Activated CD8-positive, alpha-beta memory T cell treated with anti-CD3 and anti-CD28 coated beads, Interleukin-2, amount 50 U/mL, for 1 hour (primary cell): ENCODE measurements around the gene FADS3.

Experiments used
- DNase-seq: peaks from one replicate; pipeline ENCODE4 v3.0.0-alpha.2; 2020; ENCODE audit errors: extremely low read depth

FADS3 gene

GRCh38 chr11:61913699-61914395, 22.5 kb upstream of the FADS3 start:
- DNase-seq: no peak

GRCh38 chr11:61912991-61913698, 21.8 kb upstream of the FADS3 start:
- no peak for DNase-seq

GRCh38 chr11:61912530-61912898, 21.2 kb upstream of the FADS3 start:
- no peak for DNase-seq

GRCh38 chr11:61911701-61912529, 20.6 kb upstream of the FADS3 start:
- no peak for DNase-seq

GRCh38 chr11:61911128-61911700, 19.9 kb upstream of the FADS3 start:
- DNase-seq: no peak

GRCh38 chr11:61910187-61911127, 19.1 kb upstream of the FADS3 start:
- DNase-seq: no peak

- DNase-seq: no peak
These were observed 17.5 kb upstream of the FADS3 start for GRCh38 chr11:61908730-61909316.

- DNase-seq: no peak
These were observed 16.8 kb upstream of the FADS3 start for GRCh38 chr11:61907871-61908729.

GRCh38 chr11:61907282-61907681, 15.9 kb upstream of the FADS3 start:
- DNase-seq: no peak

GRCh38 chr11:61906522-61906909, 15.2 kb upstream of the FADS3 start:
- DNase-seq: no peak

GRCh38 chr11:61905801-61906521, 14.6 kb upstream of the FADS3 start:
- DNase-seq: no peak

GRCh38 chr11:61905067-61905696, 13.8 kb upstream of the FADS3 start:
- DNase-seq: no peak

- DNase-seq: no peak
These were observed 13.2 kb upstream of the FADS3 start for GRCh38 chr11:61904539-61905048.

- DNase-seq: no peak
These were observed 12.5 kb upstream of the FADS3 start for GRCh38 chr11:61903845-61904244.

- DNase-seq: no peak
These were observed 11.0 kb upstream of the FADS3 start for GRCh38 chr11:61902313-61902712.

GRCh38 chr11:61901397-61901796, 10.1 kb upstream of the FADS3 start:
- DNase-seq: no peak

GRCh38 chr11:61900251-61900650, 8.9 kb upstream of the FADS3 start:
- no peak for DNase-seq

GRCh38 chr11:61899146-61899841, 7.9 kb upstream of the FADS3 start:
- DNase-seq: peak; percentile 75
